ENCODE results near the gene CDK1. TPM values are rescaled to one million over a fixed set of nuclear protein-coding genes. Genes with fewer than 3 reads are reported as not detected.
A peak's percentile ranks its signal among the peaks of the same experiment; 100 is the strongest.

The CDK1 gene
- total RNA-seq (1 to 10 TPM in 3 of 4 donors, under 1 TPM in 1; 0.33 to 2.7 (median 1.8) TPM), polyA plus RNA-seq (10 to 100 TPM in 2 of 3 donors, 1 to 10 TPM in 1; 4.2 to 23.9 (median 20.8) TPM)

GRCh38 chr10:60778214-60778970 is at the start of gene CDK1:
Gene CDK1, plus strand, starts transcription at chr10:60778478. Its CDS starts 1,688 bp downstream, at chr10:60780166.
- DNase-seq, result peak; percentile 97
- 1% methylated on average over 58 of the region's 58 CpGs for WGBS, 2 donors
- Histone ChIP-seq H3K27ac (peak within 1 kb of the TSS in 1 of 4 donors; percentile 41), H3K9me3 (no peaks in the 10 kb centered on the region), H3K4me3 (peak within 1 kb of the TSS; percentile 29 to 58 (median 55)), H3K36me3 (no peaks in the 10 kb centered on the region), H3K4me1 (peaks cover 0 to 9% (median 8%) of the 10 kb centered on the region in 4 donors), H3K27me3 (no peaks in the 10 kb centered on the region)
- peak in 1 of 4 donors; percentile 71 for TF ChIP-seq POLR2AphosphoS5 (IDR thresholded peaks at IDR 0.05)
- TF ChIP-seq EP300 (IDR thresholded peaks at IDR 0.05), result no peak
- intact Hi-C loops (cut with DNase I), result no loop called here

- TF ChIP-seq EP300 (IDR thresholded peaks at IDR 0.05), result no peak
- no peak for TF ChIP-seq POLR2AphosphoS5 (IDR thresholded peaks at IDR 0.05)
- no peak for TF ChIP-seq POLR2A (IDR thresholded peaks at IDR 0.05)
- TF ChIP-seq, protein P1, sequence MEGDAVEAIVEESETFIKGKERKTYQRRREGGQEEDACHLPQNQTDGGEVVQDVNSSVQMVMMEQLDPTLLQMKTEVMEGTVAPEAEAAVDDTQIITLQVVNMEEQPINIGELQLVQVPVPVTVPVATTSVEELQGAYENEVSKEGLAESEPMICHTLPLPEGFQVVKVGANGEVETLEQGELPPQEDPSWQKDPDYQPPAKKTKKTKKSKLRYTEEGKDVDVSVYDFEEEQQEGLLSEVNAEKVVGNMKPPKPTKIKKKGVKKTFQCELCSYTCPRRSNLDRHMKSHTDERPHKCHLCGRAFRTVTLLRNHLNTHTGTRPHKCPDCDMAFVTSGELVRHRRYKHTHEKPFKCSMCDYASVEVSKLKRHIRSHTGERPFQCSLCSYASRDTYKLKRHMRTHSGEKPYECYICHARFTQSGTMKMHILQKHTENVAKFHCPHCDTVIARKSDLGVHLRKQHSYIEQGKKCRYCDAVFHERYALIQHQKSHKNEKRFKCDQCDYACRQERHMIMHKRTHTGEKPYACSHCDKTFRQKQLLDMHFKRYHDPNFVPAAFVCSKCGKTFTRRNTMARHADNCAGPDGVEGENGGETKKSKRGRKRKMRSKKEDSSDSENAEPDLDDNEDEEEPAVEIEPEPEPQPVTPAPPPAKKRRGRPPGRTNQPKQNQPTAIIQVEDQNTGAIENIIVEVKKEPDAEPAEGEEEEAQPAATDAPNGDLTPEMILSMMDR (IDR thresholded peaks at IDR 0.05), result no peak
These were observed 49.2 kb upstream of the CDK1 start for GRCh38 chr10:60729106-60729505.

DNA sequence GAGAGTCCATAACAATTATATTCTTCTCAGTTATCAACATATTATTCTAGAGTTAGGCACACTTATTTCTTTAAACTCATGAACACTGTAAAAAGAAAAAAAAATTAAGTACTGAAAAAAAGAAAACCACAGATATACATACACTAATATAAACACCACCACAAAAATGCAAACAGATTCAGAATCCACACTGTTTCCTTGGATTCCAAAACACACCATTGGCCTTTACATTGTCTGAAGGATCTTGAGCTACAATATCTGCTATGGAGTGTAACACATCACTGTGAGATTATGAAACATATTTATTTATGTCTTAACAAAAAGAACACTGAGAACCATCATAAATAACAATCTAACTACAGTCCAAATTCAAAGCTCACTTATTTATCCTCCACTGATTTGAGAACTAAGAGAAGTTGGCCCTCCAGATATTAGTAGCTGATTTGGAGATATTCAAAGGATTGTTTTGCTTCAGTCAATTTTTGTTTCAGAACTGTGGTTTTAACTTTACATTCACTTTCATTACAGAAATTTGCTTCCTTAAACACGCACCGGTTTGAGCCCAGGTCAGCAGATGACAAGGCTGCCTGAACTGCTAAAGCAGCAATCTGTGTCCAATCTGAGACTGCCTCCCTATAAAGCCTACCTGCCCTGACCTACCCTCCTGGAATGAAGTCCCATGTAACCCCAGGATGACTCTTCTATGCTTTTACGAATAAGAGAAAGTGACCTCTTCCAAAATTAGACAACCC is 47.0 kb upstream of the CDK1 start:
- Histone ChIP-seq H3K4me1 (peaks cover 0 to 14% (median 11%) of the 10 kb centered on the region in 4 donors), H3K27ac (no peak overlapping the region), H3K27me3 (peaks cover 12 to 39% (median 21%) of the 10 kb centered on the region in 3 donors), H3K36me3 (no peaks in the 10 kb centered on the region), H3K4me3 (no peak overlapping the region), H3K9me3 (no peaks in the 10 kb centered on the region)
- DNase-seq, result no peak
- TF ChIP-seq POLR2A (IDR thresholded peaks at IDR 0.05) (no peak), EP300 (IDR thresholded peaks at IDR 0.05) (no peak), POLR2AphosphoS5 (IDR thresholded peaks at IDR 0.05) (no peak)
- TF ChIP-seq, protein P1 (IDR thresholded peaks at IDR 0.05), result no peak
- WGBS, 2 donors, result 4 to 28% methylated on average over 3 of the region's 3 CpGs
- intact Hi-C loops (cut with DNase I), result no loop called here

More at GRCh38 chr10:60729106-60729505, 49.2 kb upstream of the CDK1 start:
- H3K4me3 ChIP-seq, result no peak overlapping the region
- H3K9me3 ChIP-seq, result no peaks in the 10 kb centered on the region
- H3K4me1 ChIP-seq, result peaks cover 0 to 14% (median 11%) of the 10 kb centered on the region in 4 donors
- no peak overlapping the region for H3K27ac ChIP-seq
- no peaks in the 10 kb centered on the region for H3K36me3 ChIP-seq
- peaks cover 7 to 19% (median 17%) of the 10 kb centered on the region in 3 donors for H3K27me3 ChIP-seq
- intact Hi-C loops (cut with DNase I), result no loop called here
- DNase-seq, result no peak

GRCh38 chr10:60732198-60732806 is 46.0 kb upstream of the CDK1 start:
- Histone ChIP-seq H3K9me3 (no peaks in the 10 kb centered on the region), H3K36me3 (no peaks in the 10 kb centered on the region), H3K27me3 (peaks cover 12 to 40% (median 21%) of the 10 kb centered on the region in 3 donors), H3K27ac (no peak overlapping the region), H3K4me1 (peaks cover 0 to 14% (median 11%) of the 10 kb centered on the region in 4 donors), H3K4me3 (peak overlapping the region in 3 of 4 donors; percentile 46 to 63 (median 54))
- TF ChIP-seq POLR2AphosphoS5 (IDR thresholded peaks at IDR 0.05) (no peak), EP300 (IDR thresholded peaks at IDR 0.05) (no peak), POLR2A (IDR thresholded peaks at IDR 0.05) (no peak)
- TF ChIP-seq, protein P1 (IDR thresholded peaks at IDR 0.05), result no peak
- WGBS, 2 donors, result 3 to 14% methylated on average over 20 of the region's 20 CpGs
- DNase-seq, result no peak
- intact Hi-C loops (cut with DNase I), result no loop called here

Measured in sigmoid colon (tissue), 7 donors.